Esophagus muscularis mucosa (tissue), 4 donors: ENCODE data around the gene AIP.

Experiments
- EP300 ChIP-seq: sonication (generic); formaldehyde crosslinking; IDR thresholded peaks from one replicate; pipeline ENCODE4 v1.6.1; 2017; ENCODE audit warnings: antibody characterized with exemption
- POLR2A ChIP-seq: fragments of 450-650 bp; IDR thresholded peaks from one replicate; pipeline ENCODE4 v1.6.1; 2017; ENCODE audit warnings: antibody characterized with exemption, moderate library complexity, mild to moderate bottlenecking, low read depth
- POLR2AphosphoS5 ChIP-seq, 2 donors: sonication (generic); formaldehyde crosslinking; IDR thresholded peaks; one replicate each; pipeline ENCODE4 v1.6.1; 2017; ENCODE audit warnings: antibody characterized with exemption in 2 of 2
- TF ChIP-seq, protein P1 (sequence below), 3 experiments: fragments of 200-600 bp in 2 of 3; fragments of 450-650 bp in 1 of 3; sonication (generic) in 2 of 3; IDR thresholded peaks; one replicate each; pipeline ENCODE4 v1.5.1; 2017 to 2019; ENCODE audit warnings: antibody characterized with exemption in 3 of 3, mild to moderate bottlenecking in 2 of 3, moderate library complexity in 1 of 3

DNA sequence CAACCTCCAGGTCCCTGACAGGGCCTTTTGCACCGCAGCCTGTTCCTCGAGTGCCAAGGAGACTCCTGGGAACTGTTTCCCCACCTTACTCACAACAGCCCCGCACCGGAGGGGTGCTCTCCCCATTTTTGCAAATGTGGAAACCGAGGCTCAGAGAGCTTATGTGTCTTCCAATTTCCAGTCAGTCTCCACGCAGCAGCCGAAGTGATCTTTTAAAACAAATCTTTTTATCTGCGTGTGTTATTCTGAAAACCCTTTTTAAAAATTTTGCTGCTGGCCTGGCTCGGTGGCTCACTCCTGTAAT, 13.4 kb upstream of the AIP start:
- TF ChIP-seq, protein P1, sequence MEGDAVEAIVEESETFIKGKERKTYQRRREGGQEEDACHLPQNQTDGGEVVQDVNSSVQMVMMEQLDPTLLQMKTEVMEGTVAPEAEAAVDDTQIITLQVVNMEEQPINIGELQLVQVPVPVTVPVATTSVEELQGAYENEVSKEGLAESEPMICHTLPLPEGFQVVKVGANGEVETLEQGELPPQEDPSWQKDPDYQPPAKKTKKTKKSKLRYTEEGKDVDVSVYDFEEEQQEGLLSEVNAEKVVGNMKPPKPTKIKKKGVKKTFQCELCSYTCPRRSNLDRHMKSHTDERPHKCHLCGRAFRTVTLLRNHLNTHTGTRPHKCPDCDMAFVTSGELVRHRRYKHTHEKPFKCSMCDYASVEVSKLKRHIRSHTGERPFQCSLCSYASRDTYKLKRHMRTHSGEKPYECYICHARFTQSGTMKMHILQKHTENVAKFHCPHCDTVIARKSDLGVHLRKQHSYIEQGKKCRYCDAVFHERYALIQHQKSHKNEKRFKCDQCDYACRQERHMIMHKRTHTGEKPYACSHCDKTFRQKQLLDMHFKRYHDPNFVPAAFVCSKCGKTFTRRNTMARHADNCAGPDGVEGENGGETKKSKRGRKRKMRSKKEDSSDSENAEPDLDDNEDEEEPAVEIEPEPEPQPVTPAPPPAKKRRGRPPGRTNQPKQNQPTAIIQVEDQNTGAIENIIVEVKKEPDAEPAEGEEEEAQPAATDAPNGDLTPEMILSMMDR (IDR thresholded peaks at IDR 0.05) = no peak
- TF ChIP-seq EP300 (no peak), POLR2A (peak; percentile 41), POLR2AphosphoS5 (IDR thresholded peaks at IDR 0.05) (no peak)
